Fibroblast of lung (primary cell): ENCODE results near the gene LAMA4.

Experiments used
- CTCF ChIP-seq, 2 donors: IDR thresholded peaks in 1 of 2; conservative IDR thresholded peaks in 1 of 2; 1 replicate in 1 of 2; 2 replicates in 1 of 2; pipeline ENCODE4 v1.5.1; 2011 to 2012; ENCODE audit warnings: low read length in 2 of 2, control low read depth in 1 of 2, inconsistent platforms in 1 of 2, low read depth in 1 of 2, mild to moderate bottlenecking in 1 of 2
- EZH2 ChIP-seq: IDR thresholded peaks from 2 replicates; pipeline ENCODE4 v1.5.1; 2012; ENCODE audit warnings: low read length, control low read depth, mild to moderate bottlenecking; ENCODE audit errors: missing control alignments

- TF ChIP-seq CTCF (conservative IDR thresholded peaks at IDR 0.05 in 1 of 2, IDR thresholded peaks at IDR 0.05 in 1 of 2; ENCODE audit: low read depth in 1 of 2, low read length in 2 of 2), result no peak
- TF ChIP-seq EZH2, result no peak
Measured at GRCh38 chr6:112283621-112284020, 29.3 kb upstream of the LAMA4 start.
